PC-9 (cell line): Measurements from ENCODE around the gene MTA1. TPM values are rescaled to one million over a fixed set of nuclear protein-coding genes. Genes with fewer than 3 reads are reported as not detected.

Experiments
- BruUV-seq: library from RNA; stranded (reverse); fragments of 400-500 nt; replicated peaks from 2 replicates; lab custom pipeline; 2021; lab: Mats Ljungman, UMichigan
- CTCF ChIA-PET: fragments of 300-600 bp; sonication (Branson Sonifier 250); formaldehyde crosslinking; loops from one replicate; lab custom pipeline; 2022; ENCODE audit warnings: antibody characterized with exemption; lab: Charles Lee
- POLR2A ChIA-PET: fragments of 300-600 bp; sonication (Branson Sonifier 250); formaldehyde crosslinking; loops from one replicate; lab custom pipeline; 2022; ENCODE audit warnings: antibody characterized with exemption; ENCODE audit not compliant: unreplicated experiment; lab: Charles Lee
- DNase-seq, 2 experiments: peaks; one replicate each; pipeline versions ENCODE4 v3.0.0 to v3.0.0-alpha.2; 2015 to 2022; ENCODE audit warnings: mixed read lengths in 1 of 2
- H2AFZ ChIP-seq: fragments of 200-600 bp; sonication (generic); 2 replicates; pipeline ENCODE4 v1.8.1; 2017; ENCODE audit warnings: antibody characterized with exemption
- H3F3A ChIP-seq: fragments of 200-600 bp; sonication (generic); 2 replicates; pipeline ENCODE4 v1.8.1; 2017; ENCODE audit warnings: antibody characterized with exemption, mild to moderate bottlenecking, low read depth; ENCODE audit not compliant: insufficient read depth
- H3K27ac ChIP-seq: fragments of 200-600 bp; sonication (generic); 2 replicates; pipeline ENCODE4 v1.6.1; 2016; ENCODE audit warnings: mixed run types
- H3K27me3 ChIP-seq: fragments of 200-600 bp; sonication (generic); 2 replicates; pipeline ENCODE4 v1.6.1; 2016; ENCODE audit warnings: low read depth, mixed run types; ENCODE audit not compliant: insufficient read depth
- H3K36me3 ChIP-seq: fragments of 200-600 bp; sonication (generic); 2 replicates; pipeline ENCODE4 v1.6.1; 2016; ENCODE audit warnings: low read depth, mixed run types
- H3K4me1 ChIP-seq: fragments of 200-600 bp; sonication (generic); replicated peaks from 2 replicates; pipeline ENCODE4 v1.6.1; 2016; ENCODE audit warnings: mixed run types; ENCODE audit not compliant: insufficient read depth
- H3K4me2 ChIP-seq: fragments of 200-600 bp; sonication (generic); 2 replicates; pipeline ENCODE4 v1.6.1; 2017; ENCODE audit warnings: mixed run types
- H3K4me3 ChIP-seq: fragments of 200-600 bp; sonication (generic); 2 replicates; pipeline ENCODE4 v1.6.1; 2016; ENCODE audit warnings: mixed run types
- H3K79me2 ChIP-seq: fragments of 200-600 bp; sonication (generic); 2 replicates; pipeline ENCODE4 v1.6.1; 2017; ENCODE audit warnings: low read depth, mixed run types
- H3K9me2 ChIP-seq: fragments of 200-600 bp; sonication (generic); 2 replicates; pipeline ENCODE4 v1.8.1; 2017; ENCODE audit warnings: mild to moderate bottlenecking; ENCODE audit not compliant: insufficient read depth
- H3K9me3 ChIP-seq: fragments of 200-600 bp; sonication (generic); 2 replicates; pipeline ENCODE4 v1.8.1; 2016; ENCODE audit warnings: low read depth; ENCODE audit not compliant: insufficient read depth
- H4K20me1 ChIP-seq: fragments of 200-600 bp; sonication (generic); 2 replicates; pipeline ENCODE4 v1.8.1; 2017; ENCODE audit not compliant: insufficient read depth
- CTCF ChIP-seq: fragments of 200-600 bp; sonication (generic); conservative IDR thresholded peaks from 2 replicates; pipeline ENCODE4 v1.6.1; 2017; ENCODE audit warnings: mixed run types, antibody characterized with exemption, mild to moderate bottlenecking, moderate library complexity
- EZH2 ChIP-seq: fragments of 200-600 bp; sonication (generic); IDR thresholded peaks from 2 replicates; pipeline ENCODE4 v1.8.0; 2017; ENCODE audit warnings: antibody characterized with exemption, low read depth
- intact Hi-C: fragments of 100-400 bp; cut with micrococcal nuclease; formaldehyde crosslinking; loops from one replicate; pipeline ENCODE4 v1.10.0; 2022; ENCODE audit not compliant: unreplicated experiment
- total RNA-seq: library from RNA; stranded (reverse); gene quantifications from 2 replicates; pipeline ENCODE4 v1.2.3, GENCODE V29; 2021

The MTA1 gene
- total RNA-seq, 1 experiment from 2014 or later, result 124 TPM

GRCh38 chr14:105456736-105457617 lies 37.4 kb downstream of the MTA1 start:
- BruUV-seq, result no TSS peak
- Histone ChIP-seq H3K4me2 (no peak overlapping the region), H3K9me3 (no peaks in the 10 kb centered on the region), H3K4me1 (no peaks in the 10 kb centered on the region), H2AFZ (no peak overlapping the region), H3K79me2 (no peaks in the 10 kb centered on the region), H3K27me3 (no peaks in the 10 kb centered on the region), H3K4me3 (no peak overlapping the region), H3K9me2 (no peaks in the 10 kb centered on the region), H3F3A (no peaks in the 10 kb centered on the region), H3K36me3 (no peaks in the 10 kb centered on the region), H4K20me1 (peaks cover 4% of the 10 kb centered on the region), H3K27ac (no peak overlapping the region)
- CTCF ChIA-PET, result no interaction called here
- POLR2A ChIA-PET, result interaction anchor here (0.6 kb wide), 1 partner anchor 24 kb away, joined by 4 read pairs; no protein-coding TSS in a partner anchor
- TF ChIP-seq CTCF (no peak), EZH2 (no peak)
- intact Hi-C loops, result no loop called here
- DNase-seq, result no peak

GRCh38 chr14:105458010-105458409 lies 38.4 kb downstream of the MTA1 start:
- intact Hi-C loops, result no loop called here
- no peak for TF ChIP-seq CTCF
- TF ChIP-seq EZH2, result no peak
- Histone ChIP-seq H3K9me3 (no peaks in the 10 kb centered on the region), H3K27me3 (no peaks in the 10 kb centered on the region), H3K4me1 (no peaks in the 10 kb centered on the region), H3K4me2 (no peak overlapping the region), H3K36me3 (no peaks in the 10 kb centered on the region), H3F3A (no peaks in the 10 kb centered on the region), H3K9me2 (no peaks in the 10 kb centered on the region), H4K20me1 (peaks cover 4% of the 10 kb centered on the region), H3K4me3 (no peak overlapping the region), H2AFZ (no peak overlapping the region), H3K27ac (no peak overlapping the region), H3K79me2 (no peaks in the 10 kb centered on the region)
- ChIA-PET POLR2A (no interaction called here), CTCF (no interaction called here)
- no peak for DNase-seq
- BruUV-seq, result no TSS peak

- BruUV-seq, result no TSS peak
- POLR2A ChIA-PET, result no interaction called here
- TF ChIP-seq CTCF, result no peak
- no peaks in the 10 kb centered on the region for H3K79me2 ChIP-seq
- H3K4me3 ChIP-seq, result no peak overlapping the region
- H3K27ac ChIP-seq, result no peak overlapping the region
- peaks cover 4% of the 10 kb centered on the region for H4K20me1 ChIP-seq
- no peak overlapping the region for H2AFZ ChIP-seq
- no peaks in the 10 kb centered on the region for H3K27me3 ChIP-seq
- no peak for DNase-seq
- no peaks in the 10 kb centered on the region for H3K36me3 ChIP-seq
- no peaks in the 10 kb centered on the region for H3K4me1 ChIP-seq
- H3F3A ChIP-seq, result no peaks in the 10 kb centered on the region
- no peaks in the 10 kb centered on the region for H3K9me3 ChIP-seq
- no peaks in the 10 kb centered on the region for H3K9me2 ChIP-seq
- intact Hi-C loops, result no loop called here
- H3K4me2 ChIP-seq, result no peak overlapping the region
- CTCF ChIA-PET, result no interaction called here
Observed at GRCh38 chr14:105458571-105458970, 38.9 kb downstream of the MTA1 start.
